CD4-positive, alpha-beta T cell treated with Interleukin-15 for 1 hour (primary cell): ENCODE measurements around the gene EEF1A2.

Experiments
- DNase-seq: peaks from one replicate; pipeline ENCODE4 v3.0.0-alpha.2; 2020

Gene EEF1A2

GRCh38 chr20:63466861-63467260, 32.0 kb downstream of the EEF1A2 start:
- no peak for DNase-seq

- no peak for DNase-seq
These were observed 32.5 kb downstream of the EEF1A2 start for GRCh38 chr20:63466250-63466825.

GRCh38 chr20:63465380-63466249, 33.3 kb downstream of the EEF1A2 start:
- DNase-seq, result no peak

- DNase-seq, result no peak
These were observed 34.6 kb downstream of the EEF1A2 start for GRCh38 chr20:63464289-63464635.

- no peak for DNase-seq
These were observed 35.2 kb downstream of the EEF1A2 start for GRCh38 chr20:63463400-63464288.

- DNase-seq, result no peak
These were observed 36.6 kb downstream of the EEF1A2 start for GRCh38 chr20:63462244-63462643.

GRCh38 chr20:63461104-63461763, 37.6 kb downstream of the EEF1A2 start:
- no peak for DNase-seq

- no peak for DNase-seq
These were observed 39.9 kb downstream of the EEF1A2 start for GRCh38 chr20:63459070-63459380.

- DNase-seq, result no peak
These were observed 40.5 kb downstream of the EEF1A2 start for GRCh38 chr20:63458170-63459069.

- DNase-seq, result no peak
These were observed 41.1 kb downstream of the EEF1A2 start for GRCh38 chr20:63457737-63458136.

GRCh38 chr20:63456429-63457284, 42.2 kb downstream of the EEF1A2 start:
- no peak for DNase-seq

GRCh38 chr20:63455568-63455859, 43.4 kb downstream of the EEF1A2 start:
- DNase-seq, result no peak

- no peak for DNase-seq
These were observed 43.9 kb downstream of the EEF1A2 start for GRCh38 chr20:63454731-63455567.

GRCh38 chr20:63452821-63453523, 45.9 kb downstream of the EEF1A2 start:
- no peak for DNase-seq

- no peak for DNase-seq
These were observed 46.5 kb downstream of the EEF1A2 start for GRCh38 chr20:63452341-63452740.

- DNase-seq, result no peak
These were observed 47.1 kb downstream of the EEF1A2 start for GRCh38 chr20:63451821-63452220.

GRCh38 chr20:63449796-63450730, 48.8 kb downstream of the EEF1A2 start:
- DNase-seq, result no peak

- no peak for DNase-seq
These were observed 49.9 kb downstream of the EEF1A2 start for GRCh38 chr20:63449025-63449424.

GRCh38 chr20:63448031-63448430, 50.9 kb downstream of the EEF1A2 start:
- no peak for DNase-seq
